RPMI8226 (cell line): ENCODE results near the gene IL17RB.

Experiments used
- DNase-seq: peaks from one replicate; pipeline ENCODE4 v3.0.0-alpha.2; 2015

The IL17RB gene

GRCh38 chr3:53846134-53846850, at the start of gene IL17RB, which contains the start of gene CHDH:
IL17RB (plus strand) TSS chr3:53846568; CDS start chr3:53846589, 21 bp downstream.
CHDH (minus strand) TSS chr3:53846419; CDS start chr3:53824008, 22,411 bp downstream.
- DNase-seq, result peak; percentile 87

GRCh38 chr3:53798144-53798543, 48.2 kb upstream of the IL17RB start:
- DNase-seq, result no peak

- DNase-seq, result no peak
Observed at GRCh38 chr3:53799338-53799865, 47.0 kb upstream of the IL17RB start.

- DNase-seq, result no peak
Observed at GRCh38 chr3:53800041-53800906, 46.1 kb upstream of the IL17RB start.

- DNase-seq, result no peak
Observed at GRCh38 chr3:53801319-53801718, 45.0 kb upstream of the IL17RB start.

- DNase-seq, result no peak
Observed at GRCh38 chr3:53802256-53802880, 44.0 kb upstream of the IL17RB start.

- DNase-seq, result no peak
Observed at GRCh38 chr3:53803124-53803815, 43.1 kb upstream of the IL17RB start.

GRCh38 chr3:53803816-53804695, 42.3 kb upstream of the IL17RB start:
- peak; percentile 27 for DNase-seq

- no peak for DNase-seq
Observed at GRCh38 chr3:53804697-53805462, 41.5 kb upstream of the IL17RB start.

GRCh38 chr3:53805463-53806159, 40.8 kb upstream of the IL17RB start:
- no peak for DNase-seq

GRCh38 chr3:53806182-53807116, 39.9 kb upstream of the IL17RB start:
- DNase-seq, result no peak

GRCh38 chr3:53807117-53807810, 39.1 kb upstream of the IL17RB start:
- DNase-seq, result no peak

- no peak for DNase-seq
Observed at GRCh38 chr3:53808496-53808895, 37.9 kb upstream of the IL17RB start.

- no peak for DNase-seq
Observed at GRCh38 chr3:53809267-53809666, 37.1 kb upstream of the IL17RB start.

- DNase-seq, result no peak
Observed at GRCh38 chr3:53809764-53810400, 36.5 kb upstream of the IL17RB start.

GRCh38 chr3:53811143-53811927, 35.0 kb upstream of the IL17RB start:
- no peak for DNase-seq

- no peak for DNase-seq
Observed at GRCh38 chr3:53812434-53812833, 33.9 kb upstream of the IL17RB start.
